OCI-LY3 (cell line): ENCODE data around the gene ZCCHC4.

Experiments used
- H2AFZ ChIP-seq: fragments of 200-600, 300-600 bp; shearing (Covaris generic); 2 replicates; pipeline ENCODE4 v1.6.0; 2014; ENCODE audit warnings: antibody characterized with exemption, low read depth, low read length
- H3K27ac ChIP-seq: fragments of 200-600, 300-600 bp; sonication (generic); 2 replicates; pipeline ENCODE4 v1.5.1; 2014; ENCODE audit warnings: mild to moderate bottlenecking, low read length, moderate library complexity, mixed read lengths
- H3K27me3 ChIP-seq: fragments of 200-600, 300-600 bp; sonication (generic); 2 replicates; pipeline ENCODE4 v1.6.1; 2014; ENCODE audit warnings: low read depth, low read length, mixed read lengths
- H3K36me3 ChIP-seq: fragments of 200-600, 300-600 bp; sonication (generic); replicated peaks from 2 replicates; pipeline ENCODE3; 2014; ENCODE audit warnings: low read depth, low read length, mixed read lengths
- H3K4me1 ChIP-seq: fragments of 300-600, 200-600 bp; sonication (generic); 2 replicates; pipeline ENCODE4 v1.6.1; 2014; ENCODE audit warnings: low read length, mixed read lengths
- H3K4me2 ChIP-seq: fragments of 200-600, 300-600 bp; sonication (generic); 2 replicates; pipeline ENCODE4 v1.6.1; 2014; ENCODE audit warnings: low read length, mixed read lengths
- H3K4me3 ChIP-seq: fragments of 300-600, 200-600 bp; sonication (generic); 2 replicates; pipeline ENCODE4 v1.5.1; 2014; ENCODE audit warnings: antibody characterized with exemption, mild to moderate bottlenecking, low read length, moderate library complexity
- H3K79me2 ChIP-seq: fragments of 300-600, 200-600 bp; shearing (Covaris generic); 2 replicates; pipeline ENCODE4 v1.6.1; 2014; ENCODE audit warnings: mild to moderate bottlenecking, low read length, mixed read lengths
- H3K9ac ChIP-seq: fragments of 300-600, 200-600 bp; shearing (Covaris generic); 2 replicates; pipeline ENCODE4 v1.6.0; 2014; ENCODE audit warnings: mild to moderate bottlenecking, low read length, moderate library complexity
- H3K9me3 ChIP-seq: fragments of 200-600, 300-600 bp; shearing (Covaris generic); 2 replicates; pipeline ENCODE4 v1.6.1; 2014; ENCODE audit warnings: low read length, mixed read lengths; ENCODE audit not compliant: insufficient read depth
- H4K20me1 ChIP-seq: fragments of 200-600, 300-600 bp; sonication (generic); 2 replicates; pipeline ENCODE4 v1.6.1; 2016; ENCODE audit warnings: low read length, mixed read lengths; ENCODE audit not compliant: insufficient read depth
- CTCF ChIP-seq: fragments of 200-600, 300-600 bp; sonication (generic); IDR thresholded peaks from 2 replicates; pipeline ENCODE4 v1.5.1; 2014; ENCODE audit warnings: antibody characterized with exemption, low read length, low read depth
- EZH2phosphoT487 ChIP-seq: fragments of 200-600 bp; shearing (Covaris generic); IDR thresholded peaks from 2 replicates; pipeline ENCODE4 v1.6.1; 2018; ENCODE audit warnings: antibody characterized with exemption, mixed run types, low read depth

Gene ZCCHC4

GRCh38 chr4:25376754-25377571 lies 64.4 kb downstream of the ZCCHC4 start, which contains the start of gene ANAPC4:
TSS of gene ANAPC4 (plus strand) at chr4:25377263. CDS start at chr4:25377428, 165 bp downstream.
- Histone ChIP-seq H3K4me1 (peaks cover 12% of the 10 kb centered on the region), H3K27ac (peak within 1 kb of the TSS; percentile 5; the same call in 1 of the 2 replicates), H3K9me3 (no peaks in the 10 kb centered on the region), H3K4me2 (peak within 1 kb of the TSS; percentile 96), H2AFZ (peak within 1 kb of the TSS; percentile 90), H3K4me3 (peak within 1 kb of the TSS; percentile 86), H3K9ac (peak within 1 kb of the TSS; percentile 80), H3K79me2 (peaks cover 27% of the 10 kb centered on the region), H4K20me1 (no peaks in the 10 kb centered on the region), H3K27me3 (no peaks in the 10 kb centered on the region), H3K36me3 (no peaks in the 10 kb centered on the region)
- TF ChIP-seq EZH2phosphoT487, result no peak
- TF ChIP-seq CTCF, result no peak

- Histone ChIP-seq H3K27ac (peak overlapping the region; percentile 5; the same call in 1 of the 2 replicates), H3K36me3 (peaks cover 6% of the 10 kb centered on the region)
- no peak for TF ChIP-seq EZH2phosphoT487
- TF ChIP-seq CTCF, result no peak
Measured at GRCh38 chr4:25377572-25378436, 65.2 kb downstream of the ZCCHC4 start.

DNA sequence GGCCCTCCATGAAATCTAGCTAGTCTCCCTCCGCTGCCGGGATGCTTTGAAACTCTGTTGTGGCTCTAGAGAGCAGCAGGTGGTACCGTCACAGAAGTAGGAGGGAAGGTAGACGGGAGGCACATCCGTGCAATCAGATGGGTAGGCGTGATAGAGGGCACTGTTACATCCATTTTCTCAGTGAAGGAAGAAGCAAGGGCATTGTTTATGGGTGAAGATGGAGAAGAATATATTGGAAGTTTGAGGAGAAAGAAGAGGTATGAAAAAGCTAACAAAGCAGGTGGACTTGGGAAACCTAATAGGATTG lies 65.8 kb downstream of the ZCCHC4 start:
- Histone ChIP-seq H3K79me2 (peaks cover 27% of the 10 kb centered on the region), H3K9ac (peak overlapping the region; percentile 80; the same call in 1 of the 2 replicates), H3K27me3 (no peaks in the 10 kb centered on the region), H3K4me3 (peak overlapping the region; percentile 86), H3K27ac (no peak overlapping the region), H4K20me1 (no peaks in the 10 kb centered on the region), H2AFZ (no peak overlapping the region), H3K4me2 (peak overlapping the region; percentile 96), H3K4me1 (peaks cover 12% of the 10 kb centered on the region), H3K36me3 (peaks cover 12% of the 10 kb centered on the region), H3K9me3 (no peaks in the 10 kb centered on the region)
- TF ChIP-seq EZH2phosphoT487, result no peak
- no peak for TF ChIP-seq CTCF

More at GRCh38 chr4:25377572-25378436, 65.2 kb downstream of the ZCCHC4 start:
- H3K9me3 ChIP-seq, result no peaks in the 10 kb centered on the region
- peak overlapping the region; percentile 96 for H3K4me2 ChIP-seq
- H3K4me3 ChIP-seq, result peak overlapping the region; percentile 86
- peak overlapping the region; percentile 80 for H3K9ac ChIP-seq
- peaks cover 12% of the 10 kb centered on the region for H3K4me1 ChIP-seq
- peaks cover 27% of the 10 kb centered on the region for H3K79me2 ChIP-seq
- H2AFZ ChIP-seq, result peak overlapping the region; percentile 40
- H4K20me1 ChIP-seq, result no peaks in the 10 kb centered on the region
- H3K27me3 ChIP-seq, result no peaks in the 10 kb centered on the region

DNA sequence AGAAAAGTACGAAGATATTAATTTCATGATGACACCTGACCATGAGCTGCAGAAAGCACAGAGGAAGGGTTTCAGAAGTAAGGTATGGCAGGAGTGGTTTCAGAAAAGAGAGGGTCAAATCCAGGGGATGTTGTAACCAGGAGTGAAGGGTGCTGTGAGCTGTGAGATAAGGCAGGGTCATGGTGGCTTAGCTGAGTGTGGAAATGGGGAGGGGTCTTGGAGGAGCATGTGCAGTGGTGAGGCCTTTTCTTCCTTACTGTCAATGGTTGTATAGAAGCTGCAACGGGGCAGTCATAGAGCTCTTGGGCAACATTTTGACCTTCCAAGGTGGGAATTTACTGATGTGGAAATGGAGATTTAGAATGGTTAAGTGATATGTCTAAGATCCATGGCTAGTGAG lies 67.0 kb downstream of the ZCCHC4 start:
- no peak overlapping the region for H3K9ac ChIP-seq
- TF ChIP-seq EZH2phosphoT487 (no peak), CTCF (no peak)
- no peak overlapping the region for H3K4me3 ChIP-seq

More for the DNA sequence above, 67.0 kb downstream of the ZCCHC4 start:
- Histone ChIP-seq H3K27ac (no peak overlapping the region), H3K9me3 (no peaks in the 10 kb centered on the region), H4K20me1 (no peaks in the 10 kb centered on the region), H3K4me2 (no peak overlapping the region), H3K27me3 (no peaks in the 10 kb centered on the region), H3K36me3 (peaks cover 17% of the 10 kb centered on the region), H3K4me1 (peaks cover 12% of the 10 kb centered on the region), H2AFZ (no peak overlapping the region), H3K79me2 (peaks cover 27% of the 10 kb centered on the region)
